Neural progenitor cell (in vitro differentiated cells): ENCODE data around the gene CREBBP. TPM values are rescaled to one million over a fixed set of nuclear protein-coding genes. Genes with fewer than 3 reads are reported as not detected.

Source experiments
- DNase-seq: peaks from one replicate; pipeline ENCODE4 v3.0.0-alpha.2; 2016; ENCODE audit warnings: low spot score
- H2AFZ ChIP-seq: fragments of 200-600 bp; sonication (generic); replicated peaks from 2 replicates; pipeline ENCODE4 v1.6.1; 2016; ENCODE audit warnings: antibody characterized with exemption
- H3F3A ChIP-seq: fragments of 200-600 bp; sonication (generic); 2 replicates; pipeline ENCODE4 v1.6.1; 2016; ENCODE audit warnings: antibody characterized with exemption, low read depth
- H3K27ac ChIP-seq: fragments of 200-600 bp; sonication (generic); 2 replicates; pipeline ENCODE4 v1.5.1; 2016; ENCODE audit warnings: mild to moderate bottlenecking
- H3K27me3 ChIP-seq: fragments of 200-600 bp; sonication (generic); 2 replicates; pipeline ENCODE4 v1.6.1; 2016; ENCODE audit warnings: mild to moderate bottlenecking, moderate library complexity
- H3K36me3 ChIP-seq: fragments of 200-600 bp; sonication (generic); 2 replicates; pipeline ENCODE4 v1.5.1; 2016
- H3K4me1 ChIP-seq: fragments of 200-600 bp; sonication (generic); 2 replicates; pipeline ENCODE4 v1.6.1; 2016; ENCODE audit warnings: mixed run types
- H3K4me2 ChIP-seq: fragments of 200-600 bp; sonication (generic); 2 replicates; pipeline ENCODE4 v1.6.1; 2016
- H3K4me3 ChIP-seq: fragments of 200-600 bp; sonication (generic); 2 replicates; pipeline ENCODE4 v1.5.1; 2016
- H3K79me2 ChIP-seq: fragments of 200-600 bp; sonication (generic); 2 replicates; pipeline ENCODE4 v1.6.1; 2016; ENCODE audit warnings: low read depth
- H3K9ac ChIP-seq: fragments of 200-600 bp; sonication (generic); 2 replicates; pipeline ENCODE4 v1.6.1; 2016
- H3K9me3 ChIP-seq: fragments of 200-600 bp; sonication (generic); 2 replicates; pipeline ENCODE4 v1.5.1; 2016; ENCODE audit warnings: low read depth
- H4K20me1 ChIP-seq: fragments of 200-600 bp; sonication (generic); 2 replicates; pipeline ENCODE4 v1.6.1; 2016; ENCODE audit warnings: low read depth
- H3K27ac Mint-ChIP-seq: 3 replicates; pipeline ENCODE4 v1.8.0; 2021; ENCODE audit warnings: mixed read lengths
- H3K27me3 Mint-ChIP-seq: 2 replicates; pipeline ENCODE4 v1.8.0; 2022; ENCODE audit warnings: low read depth, mild to moderate bottlenecking, inconsistent platforms, moderate library complexity, mixed read lengths; ENCODE audit not compliant: insufficient read depth
- H3K36me3 Mint-ChIP-seq: 3 replicates; pipeline ENCODE4 v1.8.0; 2021; ENCODE audit warnings: mixed read lengths
- H3K4me1 Mint-ChIP-seq: 3 replicates; pipeline ENCODE4 v1.8.0; 2021; ENCODE audit warnings: mixed read lengths
- H3K4me3 Mint-ChIP-seq: 3 replicates; pipeline ENCODE4 v1.8.0; 2021; ENCODE audit warnings: mild to moderate bottlenecking, moderate library complexity, mixed read lengths
- H3K9me3 Mint-ChIP-seq: 3 replicates; pipeline ENCODE4 v1.8.0; 2020; ENCODE audit warnings: mixed read lengths
- EZH2 ChIP-seq: fragments of 200-600 bp; sonication (generic); IDR thresholded peaks from 2 replicates; pipeline ENCODE4 v1.6.1; 2017; ENCODE audit warnings: antibody characterized with exemption, mild to moderate bottlenecking, moderate library complexity
- EZH2phosphoT487 ChIP-seq: fragments of 200-600 bp; sonication (generic); IDR thresholded peaks from 2 replicates; pipeline ENCODE4 v1.6.1; 2017; ENCODE audit warnings: antibody characterized with exemption
- total RNA-seq: library from RNA; depleted of rRNA; stranded (reverse); fragments of >200 nt; gene quantifications from 2 replicates; pipeline ENCODE4 v1.2.3, GENCODE V29; 2015; ENCODE audit warnings: low replicate concordance
- TF ChIP-seq, protein P1 (sequence below): fragments of 200-600 bp; sonication (generic); IDR thresholded peaks from 2 replicates; pipeline ENCODE4 v1.5.1; 2017; ENCODE audit warnings: antibody characterized with exemption, mild to moderate bottlenecking

Gene CREBBP
- total RNA-seq, 1 donor from 2014 or later = 60.6 TPM

DNA sequence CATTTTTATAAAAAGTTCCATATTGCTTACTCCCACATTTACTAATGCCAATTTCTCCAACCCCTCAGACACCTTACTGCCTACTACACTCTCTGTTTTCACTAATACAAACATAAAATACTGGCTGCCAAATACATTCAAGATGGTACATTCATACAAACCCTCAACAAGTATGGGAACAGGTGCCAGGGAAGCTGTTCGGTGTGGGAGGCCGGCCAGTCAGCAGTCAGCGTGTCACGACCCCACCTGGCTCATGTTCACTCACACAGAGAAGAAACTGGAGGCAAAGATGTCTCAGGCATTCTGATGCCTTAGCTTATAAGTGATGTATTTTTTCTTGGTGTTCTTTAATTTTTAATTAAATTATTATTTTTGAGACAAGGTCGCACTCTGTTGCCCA, 120.8 kb downstream of the CREBBP start:
- H3K9me3 ChIP-seq = no peaks in the 10 kb centered on the region
- no peak for DNase-seq
- Mint-ChIP-seq H3K4me1 (no peaks in the 10 kb centered on the region), H3K4me3 (no peak overlapping the region), H3K27me3 (no peaks in the 10 kb centered on the region), H3K27ac (no peak overlapping the region), H3K9me3 (no peaks in the 10 kb centered on the region), H3K36me3 (peaks cover 21% of the 10 kb centered on the region)
- H3K4me1 ChIP-seq = no peaks in the 10 kb centered on the region
- no peak overlapping the region for H3K4me2 ChIP-seq
- no peak overlapping the region for H2AFZ ChIP-seq
- no peak overlapping the region for H3K4me3 ChIP-seq
- peaks cover 14% of the 10 kb centered on the region for H3K36me3 ChIP-seq
- no peak overlapping the region for H3K27ac ChIP-seq
- peaks cover 15% of the 10 kb centered on the region for H3K79me2 ChIP-seq
- no peak overlapping the region for H3K9ac ChIP-seq
- H4K20me1 ChIP-seq = peaks cover 8% of the 10 kb centered on the region
- no peaks in the 10 kb centered on the region for H3K27me3 ChIP-seq
- H3F3A ChIP-seq = peaks cover 4% of the 10 kb centered on the region
- TF ChIP-seq, protein P1, sequence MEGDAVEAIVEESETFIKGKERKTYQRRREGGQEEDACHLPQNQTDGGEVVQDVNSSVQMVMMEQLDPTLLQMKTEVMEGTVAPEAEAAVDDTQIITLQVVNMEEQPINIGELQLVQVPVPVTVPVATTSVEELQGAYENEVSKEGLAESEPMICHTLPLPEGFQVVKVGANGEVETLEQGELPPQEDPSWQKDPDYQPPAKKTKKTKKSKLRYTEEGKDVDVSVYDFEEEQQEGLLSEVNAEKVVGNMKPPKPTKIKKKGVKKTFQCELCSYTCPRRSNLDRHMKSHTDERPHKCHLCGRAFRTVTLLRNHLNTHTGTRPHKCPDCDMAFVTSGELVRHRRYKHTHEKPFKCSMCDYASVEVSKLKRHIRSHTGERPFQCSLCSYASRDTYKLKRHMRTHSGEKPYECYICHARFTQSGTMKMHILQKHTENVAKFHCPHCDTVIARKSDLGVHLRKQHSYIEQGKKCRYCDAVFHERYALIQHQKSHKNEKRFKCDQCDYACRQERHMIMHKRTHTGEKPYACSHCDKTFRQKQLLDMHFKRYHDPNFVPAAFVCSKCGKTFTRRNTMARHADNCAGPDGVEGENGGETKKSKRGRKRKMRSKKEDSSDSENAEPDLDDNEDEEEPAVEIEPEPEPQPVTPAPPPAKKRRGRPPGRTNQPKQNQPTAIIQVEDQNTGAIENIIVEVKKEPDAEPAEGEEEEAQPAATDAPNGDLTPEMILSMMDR = no peak
- TF ChIP-seq EZH2phosphoT487 = no peak
- no peak for TF ChIP-seq EZH2

DNA sequence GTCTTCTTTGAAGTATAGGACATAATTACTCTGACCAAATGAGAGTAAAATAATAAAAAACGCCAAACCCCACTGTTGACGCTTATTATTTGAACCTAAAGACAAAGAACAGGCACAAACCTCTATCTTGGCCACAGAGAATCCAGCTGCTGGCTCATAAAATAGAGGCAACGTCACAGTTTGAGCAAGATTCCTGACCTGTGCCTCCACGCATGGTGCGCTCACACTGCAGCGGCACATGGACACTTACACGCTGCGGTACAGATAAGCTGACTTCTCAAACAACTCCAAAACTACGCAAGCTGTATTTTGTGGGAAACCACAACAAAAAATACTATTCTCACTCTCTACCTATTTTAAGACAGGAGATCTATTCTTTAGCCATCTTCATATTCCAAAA, 124.4 kb downstream of the CREBBP start:
- H4K20me1 ChIP-seq = peaks cover 21% of the 10 kb centered on the region
- H3F3A ChIP-seq = peaks cover 4% of the 10 kb centered on the region
- H3K27ac ChIP-seq = no peak overlapping the region
- no peaks in the 10 kb centered on the region for H3K4me1 Mint-ChIP-seq
- TF ChIP-seq, protein P1 = no peak
- TF ChIP-seq EZH2phosphoT487 (no peak), EZH2 (no peak)
- no peak for DNase-seq
- H3K27ac Mint-ChIP-seq = no peak overlapping the region
- no peak overlapping the region for H3K4me2 ChIP-seq
- no peaks in the 10 kb centered on the region for H3K27me3 Mint-ChIP-seq
- no peak overlapping the region for H3K4me3 Mint-ChIP-seq
- no peaks in the 10 kb centered on the region for H3K79me2 ChIP-seq
- H2AFZ ChIP-seq = no peak overlapping the region
- H3K9me3 ChIP-seq = no peaks in the 10 kb centered on the region
- H3K4me3 ChIP-seq = no peak overlapping the region
- no peak overlapping the region for H3K9ac ChIP-seq
- peaks cover 14% of the 10 kb centered on the region for H3K36me3 ChIP-seq
- no peaks in the 10 kb centered on the region for H3K4me1 ChIP-seq
- H3K36me3 Mint-ChIP-seq = peaks cover 34% of the 10 kb centered on the region
- no peaks in the 10 kb centered on the region for H3K9me3 Mint-ChIP-seq
- H3K27me3 ChIP-seq = no peaks in the 10 kb centered on the region

DNA sequence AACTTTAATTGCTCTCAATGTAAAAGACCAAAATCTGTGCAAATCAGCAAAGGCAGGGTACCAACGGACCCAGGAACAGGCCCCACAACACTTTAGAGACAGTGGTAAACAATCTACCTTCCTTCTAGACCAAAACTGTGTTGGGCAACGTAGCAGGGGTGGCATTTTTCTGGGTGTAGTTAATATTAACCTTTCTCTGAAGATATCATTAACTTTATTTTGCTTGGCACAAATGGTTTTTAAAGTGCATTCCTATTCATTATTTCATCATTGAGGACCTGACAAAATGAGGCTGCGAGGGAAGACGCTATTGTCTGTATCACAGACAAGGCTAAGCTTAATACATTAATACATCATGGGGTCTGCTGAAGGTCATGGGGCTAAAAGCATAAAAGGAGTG, 125.3 kb downstream of the CREBBP start:
- H3K4me3 ChIP-seq = no peak overlapping the region
- DNase-seq = no peak
- Mint-ChIP-seq H3K4me1 (no peaks in the 10 kb centered on the region), H3K36me3 (peaks cover 38% of the 10 kb centered on the region), H3K4me3 (no peak overlapping the region), H3K27ac (no peak overlapping the region), H3K27me3 (no peaks in the 10 kb centered on the region), H3K9me3 (no peaks in the 10 kb centered on the region)
- TF ChIP-seq EZH2 (no peak), EZH2phosphoT487 (no peak)
- TF ChIP-seq, protein P1 = no peak
- H3K27ac ChIP-seq = no peak overlapping the region
- H2AFZ ChIP-seq = no peak overlapping the region
- H3K4me2 ChIP-seq = no peak overlapping the region
- H3K36me3 ChIP-seq = peaks cover 14% of the 10 kb centered on the region
- H3K9me3 ChIP-seq = no peaks in the 10 kb centered on the region
- no peaks in the 10 kb centered on the region for H3K4me1 ChIP-seq
- H4K20me1 ChIP-seq = peaks cover 18% of the 10 kb centered on the region
- H3K27me3 ChIP-seq = no peaks in the 10 kb centered on the region
- peaks cover under 1% of the 10 kb centered on the region for H3K79me2 ChIP-seq
- H3F3A ChIP-seq = peaks cover 4% of the 10 kb centered on the region
- H3K9ac ChIP-seq = no peak overlapping the region
